ENCODE measurements around the gene NHSL1.

- TF ChIP-seq EP300 (IDR thresholded peaks at IDR 0.05; ENCODE audit: borderline replicate concordance in 1 of 2, low read depth in 2 of 2, low read length in 2 of 2), result no peak
- TF ChIP-seq SIX5 (IDR thresholded peaks at IDR 0.05; ENCODE audit: low read depth, low read length), result no peak
- no peak for TF ChIP-seq CTCF (IDR thresholded peaks at IDR 0.05; ENCODE audit: control extremely low read depth in 1 of 3, insufficient read depth in 1 of 3, low read depth in 1 of 3, low read length in 3 of 3)
- TF ChIP-seq POLR2A (IDR thresholded peaks at IDR 0.05; ENCODE audit: control extremely low read depth in 1 of 2, low read depth in 2 of 2, low read length in 2 of 2), result no peak
- no peak for TF ChIP-seq RXRA (IDR thresholded peaks at IDR 0.05; ENCODE audit: insufficient read depth, low read depth, low read length)
- no peak for TF ChIP-seq JUND (IDR thresholded peaks at IDR 0.05; ENCODE audit: low read length)
- TF ChIP-seq CREB1 (IDR thresholded peaks at IDR 0.05), result no peak
- TF ChIP-seq KDM5A (IDR thresholded peaks at IDR 0.05; ENCODE audit: low read length), result no peak
- TF ChIP-seq, protein P1, sequence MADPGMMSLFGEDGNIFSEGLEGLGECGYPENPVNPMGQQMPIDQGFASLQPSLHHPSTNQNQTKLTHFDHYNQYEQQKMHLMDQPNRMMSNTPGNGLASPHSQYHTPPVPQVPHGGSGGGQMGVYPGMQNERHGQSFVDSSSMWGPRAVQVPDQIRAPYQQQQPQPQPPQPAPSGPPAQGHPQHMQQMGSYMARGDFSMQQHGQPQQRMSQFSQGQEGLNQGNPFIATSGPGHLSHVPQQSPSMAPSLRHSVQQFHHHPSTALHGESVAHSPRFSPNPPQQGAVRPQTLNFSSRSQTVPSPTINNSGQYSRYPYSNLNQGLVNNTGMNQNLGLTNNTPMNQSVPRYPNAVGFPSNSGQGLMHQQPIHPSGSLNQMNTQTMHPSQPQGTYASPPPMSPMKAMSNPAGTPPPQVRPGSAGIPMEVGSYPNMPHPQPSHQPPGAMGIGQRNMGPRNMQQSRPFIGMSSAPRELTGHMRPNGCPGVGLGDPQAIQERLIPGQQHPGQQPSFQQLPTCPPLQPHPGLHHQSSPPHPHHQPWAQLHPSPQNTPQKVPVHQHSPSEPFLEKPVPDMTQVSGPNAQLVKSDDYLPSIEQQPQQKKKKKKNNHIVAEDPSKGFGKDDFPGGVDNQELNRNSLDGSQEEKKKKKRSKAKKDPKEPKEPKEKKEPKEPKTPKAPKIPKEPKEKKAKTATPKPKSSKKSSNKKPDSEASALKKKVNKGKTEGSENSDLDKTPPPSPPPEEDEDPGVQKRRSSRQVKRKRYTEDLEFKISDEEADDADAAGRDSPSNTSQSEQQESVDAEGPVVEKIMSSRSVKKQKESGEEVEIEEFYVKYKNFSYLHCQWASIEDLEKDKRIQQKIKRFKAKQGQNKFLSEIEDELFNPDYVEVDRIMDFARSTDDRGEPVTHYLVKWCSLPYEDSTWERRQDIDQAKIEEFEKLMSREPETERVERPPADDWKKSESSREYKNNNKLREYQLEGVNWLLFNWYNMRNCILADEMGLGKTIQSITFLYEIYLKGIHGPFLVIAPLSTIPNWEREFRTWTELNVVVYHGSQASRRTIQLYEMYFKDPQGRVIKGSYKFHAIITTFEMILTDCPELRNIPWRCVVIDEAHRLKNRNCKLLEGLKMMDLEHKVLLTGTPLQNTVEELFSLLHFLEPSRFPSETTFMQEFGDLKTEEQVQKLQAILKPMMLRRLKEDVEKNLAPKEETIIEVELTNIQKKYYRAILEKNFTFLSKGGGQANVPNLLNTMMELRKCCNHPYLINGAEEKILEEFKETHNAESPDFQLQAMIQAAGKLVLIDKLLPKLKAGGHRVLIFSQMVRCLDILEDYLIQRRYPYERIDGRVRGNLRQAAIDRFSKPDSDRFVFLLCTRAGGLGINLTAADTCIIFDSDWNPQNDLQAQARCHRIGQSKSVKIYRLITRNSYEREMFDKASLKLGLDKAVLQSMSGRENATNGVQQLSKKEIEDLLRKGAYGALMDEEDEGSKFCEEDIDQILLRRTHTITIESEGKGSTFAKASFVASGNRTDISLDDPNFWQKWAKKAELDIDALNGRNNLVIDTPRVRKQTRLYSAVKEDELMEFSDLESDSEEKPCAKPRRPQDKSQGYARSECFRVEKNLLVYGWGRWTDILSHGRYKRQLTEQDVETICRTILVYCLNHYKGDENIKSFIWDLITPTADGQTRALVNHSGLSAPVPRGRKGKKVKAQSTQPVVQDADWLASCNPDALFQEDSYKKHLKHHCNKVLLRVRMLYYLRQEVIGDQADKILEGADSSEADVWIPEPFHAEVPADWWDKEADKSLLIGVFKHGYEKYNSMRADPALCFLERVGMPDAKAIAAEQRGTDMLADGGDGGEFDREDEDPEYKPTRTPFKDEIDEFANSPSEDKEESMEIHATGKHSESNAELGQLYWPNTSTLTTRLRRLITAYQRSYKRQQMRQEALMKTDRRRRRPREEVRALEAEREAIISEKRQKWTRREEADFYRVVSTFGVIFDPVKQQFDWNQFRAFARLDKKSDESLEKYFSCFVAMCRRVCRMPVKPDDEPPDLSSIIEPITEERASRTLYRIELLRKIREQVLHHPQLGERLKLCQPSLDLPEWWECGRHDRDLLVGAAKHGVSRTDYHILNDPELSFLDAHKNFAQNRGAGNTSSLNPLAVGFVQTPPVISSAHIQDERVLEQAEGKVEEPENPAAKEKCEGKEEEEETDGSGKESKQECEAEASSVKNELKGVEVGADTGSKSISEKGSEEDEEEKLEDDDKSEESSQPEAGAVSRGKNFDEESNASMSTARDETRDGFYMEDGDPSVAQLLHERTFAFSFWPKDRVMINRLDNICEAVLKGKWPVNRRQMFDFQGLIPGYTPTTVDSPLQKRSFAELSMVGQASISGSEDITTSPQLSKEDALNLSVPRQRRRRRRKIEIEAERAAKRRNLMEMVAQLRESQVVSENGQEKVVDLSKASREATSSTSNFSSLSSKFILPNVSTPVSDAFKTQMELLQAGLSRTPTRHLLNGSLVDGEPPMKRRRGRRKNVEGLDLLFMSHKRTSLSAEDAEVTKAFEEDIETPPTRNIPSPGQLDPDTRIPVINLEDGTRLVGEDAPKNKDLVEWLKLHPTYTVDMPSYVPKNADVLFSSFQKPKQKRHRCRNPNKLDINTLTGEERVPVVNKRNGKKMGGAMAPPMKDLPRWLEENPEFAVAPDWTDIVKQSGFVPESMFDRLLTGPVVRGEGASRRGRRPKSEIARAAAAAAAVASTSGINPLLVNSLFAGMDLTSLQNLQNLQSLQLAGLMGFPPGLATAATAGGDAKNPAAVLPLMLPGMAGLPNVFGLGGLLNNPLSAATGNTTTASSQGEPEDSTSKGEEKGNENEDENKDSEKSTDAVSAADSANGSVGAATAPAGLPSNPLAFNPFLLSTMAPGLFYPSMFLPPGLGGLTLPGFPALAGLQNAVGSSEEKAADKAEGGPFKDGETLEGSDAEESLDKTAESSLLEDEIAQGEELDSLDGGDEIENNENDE (IDR thresholded peaks at IDR 0.05; ENCODE audit: insufficient replicate concordance, low read length), result no peak
- TF ChIP-seq JUN (IDR thresholded peaks at IDR 0.05; ENCODE audit: low read depth, low read length), result no peak
Observed at GRCh38 chr6:138393871-138394783, 105.2 kb downstream of the NHSL1 start.
